Retina (tissue), 1 donor: ENCODE results near the gene CRTAP.
"Not testable (repeated sequence)": the region's sequence is repeated elsewhere in the genome, so short reads cannot be mapped to it uniquely, and the experiment has no call there.

Experiments
- DNase-seq: peaks from one replicate; pipeline ENCODE4 v3.0.0-alpha.2; 2016

The CRTAP gene

GRCh38 chr3:33181641-33182040 lies 67.8 kb downstream of the CRTAP start:
- DNase-seq: not testable (repeated sequence)

GRCh38 chr3:33184863-33185262 lies 71.0 kb downstream of the CRTAP start:
- DNase-seq: no peak

GRCh38 chr3:33186524-33187367 lies 72.9 kb downstream of the CRTAP start:
- DNase-seq: no peak

GRCh38 chr3:33187368-33187634 lies 73.5 kb downstream of the CRTAP start:
- no peak for DNase-seq

GRCh38 chr3:33194303-33194702 lies 80.5 kb downstream of the CRTAP start:
- no peak for DNase-seq

GRCh38 chr3:33196538-33196937 lies 82.7 kb downstream of the CRTAP start:
- DNase-seq: no peak
